Lower lobe of right lung (tissue), 2 donors: ENCODE measurements around the gene POFUT2. TPM values are rescaled to one million over a fixed set of nuclear protein-coding genes. Genes with fewer than 3 reads are reported as not detected.
A peak's percentile ranks its signal among the peaks of the same experiment; 100 is the strongest.

ENCODE experiments used
- ATAC-seq, 2 donors: fragments of 200-7000 bp; cut with Tn5 transposase; one replicate each; pipeline ENCODE4 v1.9.1; 2020 to 2022; ENCODE audit warnings: mild to moderate bottlenecking in 2 of 2, moderate library complexity in 2 of 2
- DNase-seq: peaks from one replicate; pipeline ENCODE4 v3.0.0-alpha.2; 2020
- H3K27ac ChIP-seq: fragments of 200-600 bp; one replicate; pipeline ENCODE4 v1.8.0; 2022
- H3K27me3 ChIP-seq: fragments of 200-600 bp; one replicate; pipeline ENCODE4 v1.8.0; 2022; ENCODE audit warnings: low read depth
- H3K36me3 ChIP-seq: fragments of 200-600 bp; one replicate; pipeline ENCODE4 v1.8.0; 2022; ENCODE audit warnings: mild to moderate bottlenecking
- H3K4me1 ChIP-seq: fragments of 200-600 bp; one replicate; pipeline ENCODE4 v1.8.0; 2022
- H3K4me3 ChIP-seq: fragments of 200-600 bp; one replicate; pipeline ENCODE4 v1.8.0; 2022; ENCODE audit warnings: mild to moderate bottlenecking
- H3K9me3 ChIP-seq: fragments of 200-600 bp; one replicate; pipeline ENCODE4 v1.8.0; 2022
- intact Hi-C: fragments of 100-400 bp; cut with DNase I; formaldehyde crosslinking; loops from one replicate; pipeline ENCODE4 v1.11.0; 2022
- total RNA-seq: library from RNA; stranded (reverse); fragmentation: NEBNext Ultra II Directional; extraction: Animal tissue kit (Norgen Biotek cat#: 25700); gene quantifications from one replicate; pipeline ENCODE4 v1.2.1, GENCODE V29; 2021
- TF ChIP-seq, protein P1 (sequence below): fragments of 200-600 bp; IDR thresholded peaks from one replicate; pipeline ENCODE4 v1.8.0; 2022; ENCODE audit warnings: antibody characterized with exemption, mild to moderate bottlenecking
- donor health status: DM: no; HTN: yes; CAD: no; lungs with severe emphysema.

The POFUT2 gene
- total RNA-seq, 1 donor from 2014 or later, result 29.1 TPM

DNA sequence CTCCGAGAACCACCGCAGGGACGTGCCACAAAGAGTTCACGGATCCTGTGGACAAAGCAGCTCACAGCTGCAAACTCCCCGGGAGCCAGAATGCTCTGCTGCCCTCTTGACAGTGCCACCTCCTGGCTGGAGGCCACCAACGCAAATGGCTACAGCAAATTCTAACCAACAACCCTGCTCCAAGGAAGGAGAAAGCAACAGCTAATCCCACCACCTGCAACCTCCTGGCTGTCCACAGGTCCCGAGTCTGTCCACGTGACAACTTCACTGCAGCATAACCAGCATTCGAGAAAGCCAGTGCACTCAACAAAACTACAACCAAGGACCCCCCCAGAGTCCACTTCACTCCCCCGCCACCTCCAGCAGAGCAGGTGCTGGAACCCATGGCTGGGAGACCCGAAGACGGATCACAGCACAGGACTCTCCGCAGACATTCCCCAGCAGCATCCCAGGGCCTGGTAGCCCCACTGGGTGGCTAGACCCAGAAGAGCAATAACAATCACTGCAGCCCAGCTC, 17.3 kb downstream of the POFUT2 start:
- Histone ChIP-seq H3K36me3 (peaks cover 76% of the 10 kb centered on the region), H3K4me3 (no peak overlapping the region), H3K27me3 (no peaks in the 10 kb centered on the region), H3K9me3 (peaks cover 9% of the 10 kb centered on the region), H3K27ac (no peak overlapping the region), H3K4me1 (no peaks in the 10 kb centered on the region)
- no peak for ATAC-seq
- intact Hi-C loops, result no loop called here
- no peak for DNase-seq
- TF ChIP-seq, protein P1, sequence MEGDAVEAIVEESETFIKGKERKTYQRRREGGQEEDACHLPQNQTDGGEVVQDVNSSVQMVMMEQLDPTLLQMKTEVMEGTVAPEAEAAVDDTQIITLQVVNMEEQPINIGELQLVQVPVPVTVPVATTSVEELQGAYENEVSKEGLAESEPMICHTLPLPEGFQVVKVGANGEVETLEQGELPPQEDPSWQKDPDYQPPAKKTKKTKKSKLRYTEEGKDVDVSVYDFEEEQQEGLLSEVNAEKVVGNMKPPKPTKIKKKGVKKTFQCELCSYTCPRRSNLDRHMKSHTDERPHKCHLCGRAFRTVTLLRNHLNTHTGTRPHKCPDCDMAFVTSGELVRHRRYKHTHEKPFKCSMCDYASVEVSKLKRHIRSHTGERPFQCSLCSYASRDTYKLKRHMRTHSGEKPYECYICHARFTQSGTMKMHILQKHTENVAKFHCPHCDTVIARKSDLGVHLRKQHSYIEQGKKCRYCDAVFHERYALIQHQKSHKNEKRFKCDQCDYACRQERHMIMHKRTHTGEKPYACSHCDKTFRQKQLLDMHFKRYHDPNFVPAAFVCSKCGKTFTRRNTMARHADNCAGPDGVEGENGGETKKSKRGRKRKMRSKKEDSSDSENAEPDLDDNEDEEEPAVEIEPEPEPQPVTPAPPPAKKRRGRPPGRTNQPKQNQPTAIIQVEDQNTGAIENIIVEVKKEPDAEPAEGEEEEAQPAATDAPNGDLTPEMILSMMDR, result no peak

- no peak overlapping the region for H3K27ac ChIP-seq
- DNase-seq (no peak), ATAC-seq (no peak)
- peaks cover 76% of the 10 kb centered on the region for H3K36me3 ChIP-seq
- H3K27me3 ChIP-seq, result no peaks in the 10 kb centered on the region
- TF ChIP-seq, protein P1, result no peak
- intact Hi-C loops, result no loop called here
- no peaks in the 10 kb centered on the region for H3K4me1 ChIP-seq
- H3K9me3 ChIP-seq, result peaks cover 9% of the 10 kb centered on the region
- H3K4me3 ChIP-seq, result no peak overlapping the region
These were observed 17.8 kb downstream of the POFUT2 start for GRCh38 chr21:45269861-45270260.

DNA sequence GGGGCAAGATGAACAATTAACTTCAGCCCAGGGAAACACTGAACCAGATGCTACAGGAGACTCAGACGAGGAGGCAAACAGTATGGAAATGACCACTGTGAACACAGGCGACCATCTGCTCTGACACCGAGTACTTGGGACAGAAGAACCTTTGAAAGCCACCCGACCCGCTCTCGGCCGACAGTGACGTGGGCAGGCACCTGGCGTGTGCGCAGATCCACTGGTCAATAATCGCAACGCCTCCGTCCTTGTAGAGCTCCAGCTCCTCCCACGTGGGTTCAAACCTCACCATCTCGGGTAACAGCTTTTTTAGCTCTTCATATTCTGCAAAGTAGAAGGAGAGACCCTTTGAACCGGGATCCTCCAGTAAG, 20.3 kb downstream of the POFUT2 start:
- TF ChIP-seq, protein P1, result no peak
- H3K9me3 ChIP-seq, result peaks cover 9% of the 10 kb centered on the region
- H3K4me1 ChIP-seq, result no peaks in the 10 kb centered on the region
- peaks cover 80% of the 10 kb centered on the region for H3K36me3 ChIP-seq
- no peaks in the 10 kb centered on the region for H3K27me3 ChIP-seq
- no peak for ATAC-seq
- no peak overlapping the region for H3K4me3 ChIP-seq
- intact Hi-C loops, result no loop called here
- H3K27ac ChIP-seq, result no peak overlapping the region
- DNase-seq, result no peak

DNA sequence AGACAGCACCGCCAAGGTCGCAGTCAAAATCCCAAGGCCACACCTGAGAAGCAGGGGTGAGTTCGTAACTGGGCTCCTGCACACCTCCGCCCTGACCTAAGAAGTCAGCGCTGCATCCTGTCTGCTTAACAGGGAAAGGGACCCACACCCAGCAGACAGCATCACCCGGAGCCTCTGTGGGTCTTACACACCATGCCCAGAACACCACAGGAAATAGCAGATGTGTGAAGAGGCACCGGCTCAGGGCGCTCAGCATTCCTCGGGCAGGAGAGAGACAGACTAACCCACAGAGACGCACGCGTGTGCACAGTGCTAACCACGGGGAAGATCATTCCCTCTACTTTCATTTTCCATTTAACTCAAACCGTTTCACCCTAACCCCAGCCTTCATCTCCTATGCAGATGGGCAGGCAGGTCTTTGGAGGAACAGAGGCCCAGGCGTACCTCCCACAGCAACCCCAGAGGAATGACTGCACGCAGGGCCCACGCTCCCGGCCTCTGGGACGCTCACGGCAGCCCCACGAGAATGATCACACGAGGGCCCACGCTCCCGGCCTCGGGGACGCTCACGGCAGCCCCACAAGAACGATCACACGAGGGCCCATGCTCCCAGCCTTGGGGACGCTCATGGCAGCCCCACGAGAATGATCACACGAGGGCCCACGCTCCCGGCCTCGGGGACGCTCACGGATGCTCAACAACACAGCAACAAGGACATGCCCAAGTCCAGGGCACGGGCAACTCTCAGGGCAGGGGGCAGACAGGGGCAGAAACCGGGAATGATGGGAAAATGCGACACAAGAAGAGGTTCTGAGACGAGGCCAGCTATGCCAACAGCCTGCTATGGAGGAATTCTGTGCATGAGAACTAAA, 20.9 kb downstream of the POFUT2 start:
- ATAC-seq, result peak; percentile 44 to 66
- no peak for DNase-seq
- peaks cover 78% of the 10 kb centered on the region for H3K36me3 ChIP-seq
- no peak overlapping the region for H3K27ac ChIP-seq
- no peaks in the 10 kb centered on the region for H3K4me1 ChIP-seq
- H3K27me3 ChIP-seq, result no peaks in the 10 kb centered on the region
- intact Hi-C loops, result no loop called here
- H3K9me3 ChIP-seq, result peaks cover 5% of the 10 kb centered on the region
- no peak overlapping the region for H3K4me3 ChIP-seq
- TF ChIP-seq, protein P1, result no peak

GRCh38 chr21:45265721-45266517, 21.8 kb downstream of the POFUT2 start:
- DNase-seq, result no peak
- Histone ChIP-seq H3K36me3 (peaks cover 70% of the 10 kb centered on the region), H3K4me3 (no peak overlapping the region), H3K9me3 (no peaks in the 10 kb centered on the region), H3K4me1 (no peaks in the 10 kb centered on the region), H3K27ac (no peak overlapping the region), H3K27me3 (no peaks in the 10 kb centered on the region)
- intact Hi-C loops, result no loop called here
- peak in 1 of 2 donors; percentile 37 for ATAC-seq
- TF ChIP-seq, protein P1, result no peak
